ENCODE data around the gene IL22. TPM values are rescaled to one million over a fixed set of nuclear protein-coding genes. Genes with fewer than 3 reads are reported as not detected.

Gene IL22
- total RNA-seq, 1 experiment from 2014 or later = not detected

DNA sequence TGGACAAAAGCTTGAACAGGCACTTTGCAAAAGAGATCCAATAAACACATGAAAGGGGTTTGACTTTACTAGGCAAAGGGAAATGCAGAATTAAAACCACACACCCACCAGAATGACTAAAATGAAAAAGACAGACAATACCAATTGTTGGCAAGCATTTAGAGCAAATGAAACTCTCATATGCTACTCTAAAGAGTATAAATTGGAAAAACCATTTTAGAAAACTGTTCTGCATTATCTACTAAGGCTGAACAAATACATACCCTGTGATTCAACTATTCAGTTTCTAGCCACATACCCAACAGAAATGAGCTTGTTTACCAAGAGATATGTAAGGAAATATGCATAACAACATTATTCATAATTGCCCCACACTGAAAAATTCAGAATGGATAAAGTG is 8.5 kb upstream of the IL22 start:
- no peaks in the 10 kb centered on the region for H3K36me3 Mint-ChIP-seq (ENCODE audit: insufficient read depth in 1 of 3, low read depth in 3 of 3)
- Histone ChIP-seq H3K56ac (ENCODE audit: insufficient read length, low read depth, low read length) (no peak overlapping the region), H2AFZ (ENCODE audit: low read length) (no peak overlapping the region), H3K9ac (ENCODE audit: extremely low read depth, insufficient read length, low read length) (no peak overlapping the region), H3K79me2 (ENCODE audit: insufficient read depth, low read length) (no peaks in the 10 kb centered on the region), H2AK5ac (ENCODE audit: insufficient read length, low read length) (no peak overlapping the region), H2BK5ac (ENCODE audit: insufficient read length, low read length) (no peak overlapping the region), H3K4me2 (ENCODE audit: insufficient read depth, insufficient read length, low read length) (no peak overlapping the region), H3K27ac (ENCODE audit: insufficient read length, low read depth, low read length) (no peak overlapping the region), H4K8ac (replicated peaks; ENCODE audit: insufficient read length, low read depth, low read length) (no peak overlapping the region), H3K79me1 (ENCODE audit: insufficient read depth, low read depth, low read length, poor library complexity, severe bottlenecking) (no peaks in the 10 kb centered on the region), H3K14ac (ENCODE audit: insufficient read depth, low read length) (no peak overlapping the region), H4K91ac (ENCODE audit: insufficient read length, low read depth, low read length) (no peak overlapping the region), H3K4ac (ENCODE audit: low read depth, low read length) (no peak overlapping the region), H4K5ac (ENCODE audit: insufficient read length, low read depth, low read length) (no peak overlapping the region), H3K27me3 (ENCODE audit: insufficient read depth, low read length) (no peaks in the 10 kb centered on the region), H2BK12ac (ENCODE audit: insufficient read length, low read depth, low read length) (no peak overlapping the region), H3K23ac (ENCODE audit: insufficient read length, low read depth, low read length) (no peak overlapping the region), H3K18ac (ENCODE audit: insufficient read length, low read depth, low read length) (no peak overlapping the region), H2BK120ac (ENCODE audit: low read depth, low read length, poor library complexity, severe bottlenecking) (no peak overlapping the region), H3T11ph (ENCODE audit: low read length) (no peak overlapping the region), H2BK15ac (ENCODE audit: low read depth, low read length) (no peak overlapping the region), H3K9me3 (ENCODE audit: control insufficient read depth, low read depth, low read length) (no peaks in the 10 kb centered on the region), H4K20me1 (ENCODE audit: control insufficient read depth, insufficient read depth, insufficient read length) (no peaks in the 10 kb centered on the region), H3K23me2 (ENCODE audit: insufficient read length, low read depth, low read length, poor library complexity, severe bottlenecking) (no peaks in the 10 kb centered on the region), H2BK20ac (ENCODE audit: low read depth, low read length, poor library complexity, severe bottlenecking) (no peak overlapping the region), H3K4me1 (ENCODE audit: insufficient read depth, low read length) (no peaks in the 10 kb centered on the region)
- TF ChIP-seq, protein P1, sequence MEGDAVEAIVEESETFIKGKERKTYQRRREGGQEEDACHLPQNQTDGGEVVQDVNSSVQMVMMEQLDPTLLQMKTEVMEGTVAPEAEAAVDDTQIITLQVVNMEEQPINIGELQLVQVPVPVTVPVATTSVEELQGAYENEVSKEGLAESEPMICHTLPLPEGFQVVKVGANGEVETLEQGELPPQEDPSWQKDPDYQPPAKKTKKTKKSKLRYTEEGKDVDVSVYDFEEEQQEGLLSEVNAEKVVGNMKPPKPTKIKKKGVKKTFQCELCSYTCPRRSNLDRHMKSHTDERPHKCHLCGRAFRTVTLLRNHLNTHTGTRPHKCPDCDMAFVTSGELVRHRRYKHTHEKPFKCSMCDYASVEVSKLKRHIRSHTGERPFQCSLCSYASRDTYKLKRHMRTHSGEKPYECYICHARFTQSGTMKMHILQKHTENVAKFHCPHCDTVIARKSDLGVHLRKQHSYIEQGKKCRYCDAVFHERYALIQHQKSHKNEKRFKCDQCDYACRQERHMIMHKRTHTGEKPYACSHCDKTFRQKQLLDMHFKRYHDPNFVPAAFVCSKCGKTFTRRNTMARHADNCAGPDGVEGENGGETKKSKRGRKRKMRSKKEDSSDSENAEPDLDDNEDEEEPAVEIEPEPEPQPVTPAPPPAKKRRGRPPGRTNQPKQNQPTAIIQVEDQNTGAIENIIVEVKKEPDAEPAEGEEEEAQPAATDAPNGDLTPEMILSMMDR (conservative IDR thresholded peaks at IDR 0.05) = no peak
- no peak overlapping the region for H3K4me3 Mint-ChIP-seq
- H3K4me1 Mint-ChIP-seq = peaks cover 0 to 8% of the 10 kb centered on the region in 2 experiments; a peak in 2 of 4 replicates
- no peak overlapping the region for H3K27ac Mint-ChIP-seq
- no peak for DNase-seq
- H3K27me3 Mint-ChIP-seq (ENCODE audit: low read depth) = no peaks in the 10 kb centered on the region; the same call in 1 of the 2 replicates
- no peaks in the 10 kb centered on the region for H3K9me3 Mint-ChIP-seq
